Glomerular visceral epithelial cell (primary cell): Measurements from ENCODE around the gene TEX2.
"Not testable (repeated sequence)": the region's sequence is repeated elsewhere in the genome, so short reads cannot be mapped to it uniquely, and the experiment has no call there.

Experiments used
- DNase-seq: peaks from one replicate; pipeline ENCODE4 v3.0.0-alpha.2; 2016; ENCODE audit errors: extremely low spot score

Gene TEX2

GRCh38 chr17:64183815-64184214 is 79.2 kb downstream of the TEX2 start:
- DNase-seq = peak; percentile 28

GRCh38 chr17:64182325-64183012 is 80.6 kb downstream of the TEX2 start:
- DNase-seq = no peak

DNA sequence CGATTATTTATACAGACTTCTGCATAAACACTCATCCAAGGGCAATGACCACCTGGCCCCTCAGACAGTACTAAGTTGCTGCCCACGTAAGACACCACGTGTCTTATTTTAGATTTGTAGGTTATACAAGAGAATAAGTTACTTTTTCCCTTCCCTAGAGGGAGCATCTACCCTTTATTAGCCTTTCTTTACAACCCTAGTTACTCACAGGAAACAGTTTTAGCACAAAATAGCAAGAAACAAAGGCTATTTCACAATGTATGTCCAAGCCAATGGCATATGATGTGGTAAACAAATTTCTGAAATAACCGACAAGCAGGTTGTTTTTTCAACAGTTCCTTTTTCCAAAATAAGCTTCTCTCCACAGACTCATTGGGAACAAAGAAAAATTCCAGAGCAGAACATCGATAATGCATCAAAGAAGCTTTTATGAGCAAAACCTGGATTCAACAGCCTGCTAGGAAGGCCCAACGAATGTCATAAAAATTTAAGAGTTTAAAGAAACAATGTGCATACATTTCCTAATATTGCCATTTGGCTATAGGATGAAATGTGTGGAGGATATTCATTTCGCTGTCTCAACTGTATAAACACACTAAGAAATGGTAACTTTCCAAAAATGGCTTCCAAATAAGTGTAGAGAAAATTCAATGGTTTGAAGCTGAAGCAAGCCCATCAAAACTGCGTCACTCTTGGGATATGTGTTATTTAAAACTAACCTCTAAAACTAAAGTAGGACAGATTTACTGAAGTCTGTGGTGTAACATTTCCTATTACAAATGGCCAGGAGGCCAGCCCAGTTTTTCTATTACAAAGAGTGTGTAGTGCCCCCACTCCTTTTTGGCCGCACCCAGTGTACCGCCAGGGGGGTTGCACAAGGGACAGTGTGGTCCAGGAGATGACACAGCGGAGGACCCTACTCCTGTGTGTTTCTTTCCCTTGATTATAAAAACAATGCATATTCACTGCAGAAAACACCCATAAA is 82.7 kb downstream of the TEX2 start:
- DNase-seq = no peak

DNA sequence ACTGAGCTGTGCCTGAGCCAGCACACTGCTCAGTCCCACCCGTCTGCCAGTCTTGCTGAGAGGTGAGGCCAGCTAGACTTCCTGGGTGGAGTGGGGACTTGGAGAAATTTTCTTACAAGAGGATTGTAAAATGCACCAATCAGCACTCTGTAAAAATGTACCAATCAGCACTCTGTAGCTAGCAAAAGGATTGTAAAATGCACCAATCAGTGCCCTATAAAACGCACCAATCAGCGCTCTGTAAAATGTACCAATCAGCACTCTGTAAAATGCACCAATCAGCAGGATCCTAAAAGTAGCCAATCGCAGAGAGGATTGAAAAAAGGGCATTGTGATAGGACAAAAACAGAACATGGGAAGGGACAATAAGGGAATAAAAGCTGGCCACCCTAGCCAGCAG is 84.0 kb downstream of the TEX2 start:
- not testable (repeated sequence) for DNase-seq

GRCh38 chr17:64178011-64178825 is 84.8 kb downstream of the TEX2 start:
- DNase-seq = peak; percentile 86

GRCh38 chr17:64177311-64178010 is 85.6 kb downstream of the TEX2 start:
- no peak for DNase-seq

DNA sequence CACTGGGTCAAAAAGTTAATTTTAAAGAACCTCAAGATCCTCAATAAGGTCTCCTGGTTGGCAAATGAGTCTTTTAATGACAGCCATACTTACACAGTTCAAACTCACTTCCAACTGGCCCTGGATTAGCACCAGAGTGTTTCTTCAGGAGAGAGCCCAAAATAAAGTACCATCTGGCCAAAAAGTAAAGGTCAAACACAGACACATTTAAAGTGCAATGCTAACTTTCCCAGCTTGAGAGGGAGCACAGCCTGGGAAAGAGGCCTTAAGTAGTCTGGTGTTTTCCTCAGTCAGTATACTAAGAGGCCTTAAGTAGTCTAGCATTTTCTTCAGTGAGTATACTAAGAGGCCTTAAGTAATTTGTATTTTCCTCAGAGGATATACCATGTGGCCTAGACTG is 86.5 kb downstream of the TEX2 start:
- DNase-seq = no peak

DNA sequence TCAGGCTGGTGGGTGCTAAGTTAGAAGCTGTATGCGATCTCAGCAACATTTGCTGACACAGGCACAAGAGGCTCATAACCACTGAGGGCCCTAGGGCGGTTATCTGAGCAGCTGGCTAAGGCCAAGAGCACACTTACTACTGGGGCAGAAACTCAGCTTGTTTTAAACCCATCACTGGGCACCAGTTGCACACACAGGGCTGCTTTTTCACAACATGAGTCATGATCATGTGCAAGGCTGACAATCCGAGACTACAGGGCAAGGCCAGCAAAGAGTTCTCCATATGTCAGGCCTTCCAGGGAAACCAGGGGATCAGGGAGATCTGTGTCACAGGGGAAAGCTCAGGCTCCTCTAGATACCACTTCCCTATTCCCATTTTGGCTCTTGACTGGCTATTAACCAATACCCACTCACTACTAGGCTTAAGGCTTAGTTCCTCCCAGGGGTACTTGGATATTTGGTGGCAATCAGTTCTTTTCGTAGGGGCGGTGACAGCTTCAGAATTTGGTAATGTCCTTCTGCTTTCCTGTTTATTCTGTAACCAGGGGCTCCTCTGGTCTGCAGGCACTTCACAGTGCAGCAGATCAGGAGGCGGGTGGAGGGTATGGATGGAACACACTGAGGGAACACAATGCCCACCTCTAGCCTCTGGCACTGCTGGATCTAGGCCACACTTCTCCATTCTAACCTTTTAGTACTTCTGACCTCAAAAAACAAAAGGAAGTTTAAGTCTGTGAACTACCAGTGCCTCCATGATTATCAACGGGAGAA is 88.2 kb downstream of the TEX2 start:
- DNase-seq = peak; percentile 22

DNA sequence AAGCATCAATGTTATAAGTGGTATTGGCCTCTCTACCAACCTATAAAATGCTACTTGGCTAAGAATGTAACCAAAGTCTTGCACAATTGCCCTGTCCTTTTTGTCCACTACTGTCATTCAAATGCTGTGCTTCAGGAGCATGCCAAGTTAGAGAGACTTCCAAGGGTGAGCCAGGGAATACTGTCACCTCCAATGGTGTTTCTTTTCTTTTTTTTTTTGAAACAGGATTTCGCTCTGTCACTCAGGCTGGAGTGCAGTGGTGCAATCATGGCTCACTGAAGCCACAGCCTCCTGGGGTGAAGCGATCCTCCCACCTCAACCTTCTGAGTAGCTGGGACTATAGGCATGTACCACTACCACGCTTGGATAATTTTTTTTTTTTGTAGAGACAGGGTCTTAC is 89.4 kb downstream of the TEX2 start:
- DNase-seq = no peak

GRCh38 chr17:64172510-64172909 is 90.5 kb downstream of the TEX2 start:
- no peak for DNase-seq

GRCh38 chr17:64171041-64171440 is 92.0 kb downstream of the TEX2 start:
- no peak for DNase-seq

DNA sequence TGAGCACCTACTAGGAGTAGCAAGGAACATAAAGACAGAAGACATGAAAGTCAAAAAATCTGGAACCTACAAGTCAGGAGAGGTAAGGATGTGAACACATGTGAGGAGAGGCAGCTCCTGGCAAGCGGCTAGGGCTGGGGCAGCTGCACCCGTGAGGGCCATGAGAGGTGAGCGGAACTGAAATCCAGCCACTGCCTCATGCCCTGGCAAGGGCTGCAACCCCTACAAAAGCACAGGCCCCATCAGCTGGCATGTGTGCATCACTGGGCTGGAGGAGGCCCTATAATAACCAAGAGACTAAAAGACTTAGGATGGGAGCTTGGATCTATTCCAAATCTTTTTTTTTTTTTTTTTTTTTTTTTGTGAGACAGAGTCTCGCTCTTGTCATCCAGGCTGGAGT is 92.8 kb downstream of the TEX2 start:
- no peak for DNase-seq

- not testable (repeated sequence) for DNase-seq
Observed at GRCh38 chr17:64167666-64168065, 95.4 kb downstream of the TEX2 start.

DNA sequence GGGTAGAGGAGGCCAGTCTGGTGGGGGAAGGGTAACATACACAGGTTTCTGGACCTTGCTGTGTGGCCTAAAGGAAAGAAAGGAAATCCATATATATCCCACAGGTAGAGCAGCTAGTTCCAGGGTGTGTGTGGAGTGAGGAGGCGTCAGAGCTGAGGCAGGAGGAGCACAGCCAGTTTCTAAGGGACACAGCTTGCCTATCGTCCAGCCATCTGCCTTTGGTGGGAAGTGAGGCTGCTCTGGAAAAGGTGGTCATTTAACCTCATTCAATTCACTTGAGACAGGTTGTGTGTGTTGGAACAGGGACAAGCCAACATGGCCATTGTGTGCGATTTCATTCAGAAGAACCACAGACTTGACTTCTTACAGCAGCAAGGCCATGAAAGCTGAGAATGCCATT is 96.2 kb downstream of the TEX2 start:
- no peak for DNase-seq

DNA sequence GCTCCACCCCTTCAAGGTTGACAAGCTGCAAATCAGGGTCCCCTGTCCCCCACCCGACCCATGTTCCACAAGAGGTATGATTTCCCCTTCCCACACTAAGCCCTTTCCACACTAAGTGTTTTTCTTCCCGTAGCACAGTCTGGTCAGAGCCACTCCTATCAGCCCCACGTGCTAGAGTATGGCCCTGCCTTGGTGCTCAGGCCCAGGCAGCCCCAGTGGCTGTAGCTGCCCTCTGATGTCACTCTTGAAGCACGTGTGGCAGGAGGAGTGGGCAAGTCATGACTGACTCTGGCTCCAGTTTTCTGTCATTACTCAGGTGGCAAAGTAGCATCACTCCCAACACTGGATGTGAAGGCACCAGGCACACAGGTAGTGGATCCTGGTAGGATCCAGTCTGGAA is 97.7 kb downstream of the TEX2 start:
- DNase-seq = no peak

DNA sequence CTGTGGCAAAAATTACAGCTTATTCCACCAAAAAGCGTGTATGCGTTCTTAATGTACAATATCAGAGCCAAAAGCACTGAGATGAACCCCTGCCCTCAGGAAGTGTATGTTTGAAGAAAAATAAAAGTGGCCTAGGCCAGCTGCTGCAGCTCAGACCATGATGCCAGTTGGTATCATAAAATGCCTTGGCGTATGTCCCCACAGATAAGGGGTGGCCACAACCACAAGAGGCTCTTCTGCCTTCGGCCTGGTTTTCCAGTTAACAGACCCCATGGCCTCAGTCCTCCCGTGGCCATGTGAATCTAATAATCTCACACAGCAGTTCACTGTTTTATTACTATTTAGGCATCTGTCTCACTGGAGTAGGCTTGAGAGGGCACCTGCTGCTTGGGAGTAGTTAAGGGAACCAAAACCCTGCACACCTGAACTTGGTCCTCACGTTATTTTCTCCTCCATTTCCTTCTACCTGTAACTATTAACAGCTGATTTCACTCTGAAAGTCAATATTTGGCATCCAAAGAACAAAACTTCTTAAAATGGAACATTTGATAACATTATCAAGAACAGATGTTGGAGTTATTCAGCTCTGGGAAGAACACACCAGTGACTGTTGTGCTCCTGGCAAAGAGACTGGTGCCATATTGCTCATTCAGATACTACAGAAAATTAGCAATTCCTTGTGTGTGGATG is 98.3 kb downstream of the TEX2 start:
- no peak for DNase-seq

DNA sequence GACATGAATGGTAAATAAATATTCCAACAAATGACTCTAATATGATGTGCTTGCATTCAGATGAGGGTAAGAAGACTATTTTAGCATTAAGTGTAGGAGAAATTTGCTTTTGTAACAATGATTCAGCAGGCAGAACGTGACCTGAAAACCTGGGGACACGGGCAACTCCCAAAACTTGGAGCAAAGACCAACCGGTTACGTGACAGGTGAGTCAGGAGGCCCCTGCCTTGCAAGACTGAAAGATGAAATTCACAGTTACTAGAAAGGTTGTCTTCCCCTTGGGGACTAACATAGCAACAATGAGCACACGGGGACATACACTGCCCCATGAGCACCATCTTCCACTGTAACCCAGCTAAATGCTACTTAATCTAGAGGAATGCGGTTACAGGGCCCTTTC is 99.6 kb downstream of the TEX2 start:
- no peak for DNase-seq

GRCh38 chr17:64162554-64162953 is 100.5 kb downstream of the TEX2 start:
- DNase-seq = no peak

GRCh38 chr17:64161380-64162176 is 101.5 kb downstream of the TEX2 start:
- DNase-seq = no peak
